Measurements from ENCODE around the gene GABRR3.

DNA sequence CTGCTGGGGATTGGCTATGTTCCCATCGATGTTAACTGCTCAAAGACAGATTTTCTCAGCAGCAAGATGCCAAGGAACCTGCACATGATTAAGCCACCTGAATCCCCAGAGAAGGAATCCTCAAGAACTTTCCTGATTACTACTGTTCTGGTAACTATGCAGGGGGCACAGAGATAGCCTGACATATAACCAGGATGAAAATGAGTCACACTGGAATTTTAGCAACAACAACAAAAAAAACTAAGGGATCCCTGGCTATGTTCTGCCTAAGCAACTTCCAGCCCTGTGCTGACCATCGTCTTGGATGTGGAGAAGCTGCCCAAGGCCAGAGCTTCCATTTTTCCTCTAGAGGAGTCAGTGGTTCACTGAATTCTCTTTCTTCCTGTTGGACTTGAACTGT, 76.7 kb downstream of the GABRR3 start:
- TF ChIP-seq, protein P1, sequence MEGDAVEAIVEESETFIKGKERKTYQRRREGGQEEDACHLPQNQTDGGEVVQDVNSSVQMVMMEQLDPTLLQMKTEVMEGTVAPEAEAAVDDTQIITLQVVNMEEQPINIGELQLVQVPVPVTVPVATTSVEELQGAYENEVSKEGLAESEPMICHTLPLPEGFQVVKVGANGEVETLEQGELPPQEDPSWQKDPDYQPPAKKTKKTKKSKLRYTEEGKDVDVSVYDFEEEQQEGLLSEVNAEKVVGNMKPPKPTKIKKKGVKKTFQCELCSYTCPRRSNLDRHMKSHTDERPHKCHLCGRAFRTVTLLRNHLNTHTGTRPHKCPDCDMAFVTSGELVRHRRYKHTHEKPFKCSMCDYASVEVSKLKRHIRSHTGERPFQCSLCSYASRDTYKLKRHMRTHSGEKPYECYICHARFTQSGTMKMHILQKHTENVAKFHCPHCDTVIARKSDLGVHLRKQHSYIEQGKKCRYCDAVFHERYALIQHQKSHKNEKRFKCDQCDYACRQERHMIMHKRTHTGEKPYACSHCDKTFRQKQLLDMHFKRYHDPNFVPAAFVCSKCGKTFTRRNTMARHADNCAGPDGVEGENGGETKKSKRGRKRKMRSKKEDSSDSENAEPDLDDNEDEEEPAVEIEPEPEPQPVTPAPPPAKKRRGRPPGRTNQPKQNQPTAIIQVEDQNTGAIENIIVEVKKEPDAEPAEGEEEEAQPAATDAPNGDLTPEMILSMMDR (IDR thresholded peaks at IDR 0.05): no peak
- TF ChIP-seq POLR2AphosphoS5 (IDR thresholded peaks at IDR 0.05): no peak
- TF ChIP-seq POLR2A (IDR thresholded peaks at IDR 0.05): no peak

Data from prostate gland (tissue), 2 donors.